ENCODE results near the gene OR52A1. TPM values are rescaled to one million over a fixed set of nuclear protein-coding genes. Genes with fewer than 3 reads are reported as not detected.

The OR52A1 gene
- total and polyA plus RNA-seq, 2 of the 8 experiments (the other 6 are each of a cell fraction or from before 2014, with no cell fraction given): 5.9 to 12.2 TPM

GRCh38 chr11:5151713-5152153, 2.8 kb downstream of the OR52A1 start:
- Histone ChIP-seq H3K4me2 (ENCODE audit: insufficient read depth in 1 of 2, low read depth in 2 of 2, low read length in 2 of 2) (no peak overlapping the region), H3K18ac (ENCODE audit: extremely low read depth, low read length) (no peak overlapping the region), H3K23me2 (ENCODE audit: low read depth, low read length) (no peaks in the 10 kb centered on the region), H2BK15ac (ENCODE audit: low read length) (no peak overlapping the region), H3K23ac (ENCODE audit: insufficient read length) (no peak overlapping the region), H2AFZ (ENCODE audit: low read length) (no peak overlapping the region), H4K5ac (ENCODE audit: insufficient read length, low read depth, low read length) (no peak overlapping the region), H3K4me3 (ENCODE audit: extremely low read depth in 1 of 4, insufficient read depth in 2 of 4, low read depth in 3 of 4, low read length in 4 of 4) (no peak overlapping the region), H4K91ac (replicated peaks; ENCODE audit: insufficient read length, low read length) (no peak overlapping the region), H3K56ac (replicated peaks; ENCODE audit: insufficient read length, low read depth, low read length) (no peak overlapping the region), H2BK20ac (ENCODE audit: low read length) (no peak overlapping the region), H3K27ac (ENCODE audit: low read depth, low read length) (no peak overlapping the region), H3K4ac (replicated peaks; ENCODE audit: insufficient read length, low read depth, low read length) (no peak overlapping the region), H2BK120ac (replicated peaks; ENCODE audit: low read depth, low read length) (no peak overlapping the region), H3K4me1 (replicated peaks in 1 of 4; ENCODE audit: control insufficient read depth in 3 of 4, insufficient read depth in 4 of 4, low read length in 3 of 4) (no peaks in the 10 kb centered on the region), H3K79me2 (ENCODE audit: control insufficient read depth in 1 of 2, insufficient read depth in 2 of 2, low read length in 2 of 2) (no peaks in the 10 kb centered on the region), H3K27me3 (replicated peaks in 1 of 4; ENCODE audit: control insufficient read depth in 3 of 4, extremely low read depth in 1 of 4, insufficient read depth in 3 of 4, low read length in 3 of 4) (peaks cover 0 to 1% (median 0%) of the 10 kb centered on the region in 4 experiments; a peak in 1 of 7 replicates), H2BK5ac (ENCODE audit: low read depth, low read length) (no peak overlapping the region), H3K9me3 (ENCODE audit: insufficient read depth in 2 of 2, low read depth in 1 of 2, low read length in 1 of 2) (no peaks in the 10 kb centered on the region), H3K9ac (replicated peaks in 1 of 4; ENCODE audit: extremely low read depth in 1 of 4, low read depth in 3 of 4, low read length in 3 of 4) (no peak overlapping the region), H2BK12ac (ENCODE audit: low read depth, low read length) (no peak overlapping the region), H3K36me3 (ENCODE audit: control insufficient read depth in 2 of 4, insufficient read depth in 4 of 4, low read length in 3 of 4) (no peaks in the 10 kb centered on the region), H4K20me1 (replicated peaks in 1 of 2; ENCODE audit: control insufficient read depth in 1 of 2, insufficient read depth in 2 of 2, low read length in 2 of 2) (no peaks in the 10 kb centered on the region), H3K14ac (ENCODE audit: insufficient read length) (no peak overlapping the region), H2AK5ac (ENCODE audit: low read depth, low read length) (no peak overlapping the region), H3K79me1 (ENCODE audit: low read depth, low read length) (no peaks in the 10 kb centered on the region), H4K8ac (ENCODE audit: extremely low read depth, insufficient read depth, low read length) (no peak overlapping the region)
- ChIA-PET POLR2A (ENCODE audit: partially characterized antibody) (no interaction called here), CTCF (ENCODE audit: partially characterized antibody) (no interaction called here)
- DNase-seq (ENCODE audit: low read depth in 1 of 2, low spot score in 2 of 2) (no peak), FAIRE-seq (no peak)
- 92% methylated on average over 3 of the region's 3 CpGs; no CpG with 5 or more reads in 1 of the 2 experiments for WGBS, 2 experiments (ENCODE audit: extremely low coverage in 1 of 2, insufficient coverage in 1 of 2, insufficient read length in 1 of 2, insufficient replicate concordance in 2 of 2, low coverage in 1 of 2, low lambda C conversion rate in 2 of 2, missing lambda C conversion rate in 1 of 2)
- TF ChIP-seq HDAC2 (IDR thresholded peaks at IDR 0.05; ENCODE audit: borderline replicate concordance in 1 of 2, low read depth in 2 of 2, low read length in 2 of 2): no peak
- no peak for TF ChIP-seq NANOG (IDR thresholded peaks at IDR 0.05; ENCODE audit: insufficient read depth, low read depth, low read length, poor library complexity, severe bottlenecking)
- no peak for TF ChIP-seq RFX5 (IDR thresholded peaks at IDR 0.05; ENCODE audit: borderline replicate concordance, low read depth, low read length)
- TF ChIP-seq HDAC6 (IDR thresholded peaks at IDR 0.05; ENCODE audit: low read depth, low read length): no peak
- no peak for TF ChIP-seq CEBPB (IDR thresholded peaks at IDR 0.05; ENCODE audit: low read depth, low read length)
